HG03439 (cell line): ENCODE measurements around the gene ATOSB.

ENCODE experiments used
- ATAC-seq: cut with Tn5 transposase; IDR thresholded peaks from one replicate; pipeline ENCODE4 v1.9.1; 2021; ENCODE audit warnings: mild to moderate bottlenecking, moderate library complexity; ENCODE audit not compliant: unreplicated experiment

The ATOSB gene

GRCh38 chr9:35114113-35114839 is 1.4 kb downstream of the ATOSB start:
- no peak for ATAC-seq

- ATAC-seq: no peak
Observed at GRCh38 chr9:35112257-35113020, 3.2 kb downstream of the ATOSB start.

- peak; percentile 68 for ATAC-seq
Observed at GRCh38 chr9:35111001-35111933, 4.4 kb downstream of the ATOSB start.

- no peak for ATAC-seq
Observed at GRCh38 chr9:35110327-35110761, 5.3 kb downstream of the ATOSB start.

GRCh38 chr9:35108946-35109575 is 6.6 kb downstream of the ATOSB start:
- no peak for ATAC-seq

GRCh38 chr9:35108461-35108860 is 7.2 kb downstream of the ATOSB start:
- no peak for ATAC-seq

GRCh38 chr9:35107297-35108290 is 8.1 kb downstream of the ATOSB start:
- ATAC-seq: no peak

GRCh38 chr9:35106343-35106730 is 9.3 kb downstream of the ATOSB start:
- ATAC-seq: no peak

- no peak for ATAC-seq
Observed at GRCh38 chr9:35105571-35106342, 9.9 kb downstream of the ATOSB start.

- ATAC-seq: no peak
Observed at GRCh38 chr9:35105126-35105525, 10.5 kb downstream of the ATOSB start.

GRCh38 chr9:35104586-35104985 is 11.1 kb downstream of the ATOSB start:
- no peak for ATAC-seq

GRCh38 chr9:35103660-35104191 is 11.9 kb downstream of the ATOSB start:
- no peak for ATAC-seq

GRCh38 chr9:35102769-35103659 is 12.6 kb downstream of the ATOSB start, which contains the start of gene STOML2:
Gene STOML2 (minus strand): TSS chr9:35103131. CDS start chr9:35103094, 37 bp downstream.
- ATAC-seq: peak; percentile 94

GRCh38 chr9:35102465-35102768 is 13.2 kb downstream of the ATOSB start:
- ATAC-seq: peak; percentile 17

- no peak for ATAC-seq
Observed at GRCh38 chr9:35097573-35097972, 18.1 kb downstream of the ATOSB start.

- peak; percentile 76 for ATAC-seq
Observed at GRCh38 chr9:35096035-35096849, 19.4 kb downstream of the ATOSB start, which contains the start of gene PIGO. Gene PIGO (minus strand): TSS chr9:35096591. CDS start chr9:35095565, 1,026 bp downstream.

- no peak for ATAC-seq
Observed at GRCh38 chr9:35091536-35091935, 24.1 kb downstream of the ATOSB start.
